ENCODE data around the gene FAM209B. TPM values are rescaled to one million over a fixed set of nuclear protein-coding genes. Genes with fewer than 3 reads are reported as not detected.
A peak's percentile ranks its signal among the peaks of the same experiment; 100 is the strongest.

The FAM209B gene
- total and polyA plus RNA-seq, 4 donors: 0.90 to 0.92 TPM; not detected in 2

DNA sequence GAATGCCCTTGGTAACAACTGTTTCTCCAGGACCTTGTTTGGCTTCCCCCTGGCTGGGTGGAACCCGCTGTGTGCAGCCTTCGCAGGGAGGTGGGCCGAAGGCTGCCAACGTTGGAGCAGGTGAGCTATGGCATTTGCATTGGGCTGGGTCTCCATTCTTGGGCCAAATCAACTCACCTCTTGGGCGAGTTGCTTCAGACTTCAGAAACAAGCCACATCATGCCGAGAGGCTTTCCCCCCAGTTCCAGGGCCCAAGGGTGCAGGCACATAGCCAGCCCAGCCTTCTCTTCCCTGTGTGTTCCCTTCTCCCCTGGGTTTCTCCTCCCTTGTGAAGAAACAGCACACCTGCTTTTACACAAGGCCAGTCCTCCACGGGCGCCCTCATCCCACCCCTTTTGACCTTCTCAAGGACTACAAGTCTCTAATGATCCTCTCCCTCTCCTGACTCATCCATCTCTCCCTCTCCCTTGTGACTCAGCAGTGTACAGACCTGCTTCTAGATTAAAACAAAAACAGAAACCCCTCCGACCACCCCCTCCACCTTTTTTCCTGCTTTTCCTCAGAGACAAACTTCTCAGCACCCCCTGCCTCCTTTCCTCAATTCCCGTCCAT, 41.6 kb downstream of the FAM209B start:
- Histone ChIP-seq H3K27me3 (ENCODE audit: control insufficient read depth in 1 of 2, insufficient read depth in 2 of 2, low read length in 1 of 2) (no peaks in the 10 kb centered on the region), H3K4me1 (ENCODE audit: control insufficient read depth in 1 of 2, insufficient read depth in 2 of 2, low read length in 2 of 2) (no peaks in the 10 kb centered on the region), H3K9me3 (ENCODE audit: control insufficient read depth, low read length) (no peaks in the 10 kb centered on the region), H3K27ac (ENCODE audit: low read depth in 1 of 2, low read length in 2 of 2) (no peak overlapping the region), H3K4me3 (ENCODE audit: low read length in 2 of 2) (no peak overlapping the region), H3K36me3 (ENCODE audit: control insufficient read depth in 1 of 2, insufficient read depth in 2 of 2, low read length in 1 of 2) (no peaks in the 10 kb centered on the region)
- DNase-seq (peak in 1 of 2 donors; percentile 36), ATAC-seq (ENCODE audit: low FRiP score) (no peak)
- 66 to 68% methylated on average over 10 of the region's 10 CpGs for WGBS, 2 donors
- intact Hi-C loops (cut with DNase I): no loop called here

DNA sequence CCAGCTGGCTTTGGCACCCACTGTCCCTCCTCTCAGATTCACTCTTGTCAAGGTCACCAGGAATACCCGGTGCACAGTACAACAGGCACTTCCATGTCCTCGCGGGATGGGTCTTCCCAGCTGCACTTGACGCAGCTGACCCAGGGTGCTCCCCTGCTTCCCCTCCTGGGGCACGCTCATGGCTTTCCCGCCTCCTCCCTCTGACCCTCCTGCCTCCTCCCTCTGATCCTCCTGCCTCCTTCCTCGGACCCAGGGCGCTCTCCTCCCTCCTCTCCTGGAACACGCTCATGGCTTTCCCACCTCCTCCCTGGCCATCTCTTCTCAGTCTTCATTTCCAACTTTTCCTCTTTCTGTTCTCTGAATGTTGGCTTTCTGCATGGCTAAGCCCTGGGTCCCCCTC, 42.1 kb downstream of the FAM209B start:
- ATAC-seq (ENCODE audit: low FRiP score) (no peak), DNase-seq (peak in 1 of 2 donors; percentile 48)
- H3K4me1 ChIP-seq (ENCODE audit: control insufficient read depth in 1 of 2, insufficient read depth in 2 of 2, low read length in 2 of 2): no peaks in the 10 kb centered on the region
- WGBS, 2 donors: 75 to 80% methylated on average over 9 of the region's 9 CpGs
- H3K36me3 ChIP-seq (ENCODE audit: control insufficient read depth in 1 of 2, insufficient read depth in 2 of 2, low read length in 1 of 2): no peaks in the 10 kb centered on the region
- no peaks in the 10 kb centered on the region for H3K27me3 ChIP-seq (ENCODE audit: control insufficient read depth in 1 of 2, insufficient read depth in 2 of 2, low read length in 1 of 2)
- intact Hi-C loops (cut with DNase I): no loop called here
- H3K4me3 ChIP-seq (ENCODE audit: low read length in 2 of 2): no peak overlapping the region
- H3K27ac ChIP-seq (ENCODE audit: low read depth in 1 of 2, low read length in 2 of 2): no peak overlapping the region
- H3K9me3 ChIP-seq (ENCODE audit: control insufficient read depth, low read length): no peaks in the 10 kb centered on the region

DNA sequence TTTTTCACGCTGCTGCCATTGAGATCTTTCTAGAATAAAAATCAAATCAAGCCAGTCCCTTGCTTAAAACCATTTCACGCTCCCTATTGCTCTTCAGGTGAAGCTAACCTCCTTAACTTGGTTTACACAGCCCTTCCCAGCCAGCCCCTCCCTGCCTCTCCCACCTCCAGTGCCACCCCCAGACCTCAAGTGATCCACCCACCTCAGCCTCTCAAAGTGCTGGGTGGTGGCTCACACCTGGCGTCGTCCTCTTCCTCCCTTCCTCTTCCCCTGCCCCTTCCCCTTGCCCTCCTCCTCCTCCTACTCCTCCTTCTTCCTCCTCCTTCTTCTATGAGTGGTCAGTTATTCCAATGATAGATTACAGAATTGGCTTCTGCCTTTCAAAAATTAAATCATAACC, 42.9 kb downstream of the FAM209B start:
- no peaks in the 10 kb centered on the region for H3K4me1 ChIP-seq (ENCODE audit: control insufficient read depth in 1 of 2, insufficient read depth in 2 of 2, low read length in 2 of 2)
- intact Hi-C loops (cut with DNase I): no loop called here

DNA sequence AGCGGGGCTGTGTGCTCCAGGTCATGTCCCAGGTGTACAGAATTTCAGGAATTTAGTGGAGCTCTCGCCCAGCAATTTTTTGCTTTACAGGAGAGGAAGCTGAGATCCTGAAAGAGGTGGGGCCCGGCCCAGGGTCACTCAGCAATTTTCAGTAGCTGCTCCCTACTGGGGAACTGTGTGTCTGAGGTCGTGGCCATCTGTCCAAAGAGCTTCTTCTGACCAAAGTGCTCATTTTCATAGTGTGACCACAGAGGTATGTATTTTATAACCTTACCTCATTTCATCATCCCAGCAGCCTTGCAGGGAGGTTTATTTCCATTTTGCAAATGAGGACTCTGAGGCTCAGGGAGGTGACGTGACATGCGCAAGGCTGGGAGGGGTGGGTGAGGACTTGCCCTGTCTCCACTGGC, 46.3 kb downstream of the FAM209B start:
- Histone ChIP-seq H3K36me3 (ENCODE audit: control insufficient read depth in 1 of 2, insufficient read depth in 2 of 2, low read length in 1 of 2) (no peaks in the 10 kb centered on the region), H3K27me3 (ENCODE audit: control insufficient read depth in 1 of 2, insufficient read depth in 2 of 2, low read length in 1 of 2) (no peaks in the 10 kb centered on the region), H3K27ac (ENCODE audit: low read depth in 1 of 2, low read length in 2 of 2) (no peak overlapping the region), H3K4me1 (ENCODE audit: control insufficient read depth in 1 of 2, insufficient read depth in 2 of 2, low read length in 2 of 2) (no peaks in the 10 kb centered on the region), H3K4me3 (ENCODE audit: low read length in 2 of 2) (no peak overlapping the region), H3K9me3 (ENCODE audit: control insufficient read depth, low read length) (no peaks in the 10 kb centered on the region)
- intact Hi-C loops (cut with DNase I): no loop called here
- no peak for ATAC-seq (ENCODE audit: low FRiP score)
- WGBS, 2 donors: 55 to 64% methylated on average over 6 of the region's 6 CpGs
- DNase-seq: no peak

More for the DNA sequence above, 42.9 kb downstream of the FAM209B start:
- Histone ChIP-seq H3K36me3 (ENCODE audit: control insufficient read depth in 1 of 2, insufficient read depth in 2 of 2, low read length in 1 of 2) (no peaks in the 10 kb centered on the region), H3K9me3 (ENCODE audit: control insufficient read depth, low read length) (no peaks in the 10 kb centered on the region), H3K27ac (ENCODE audit: low read depth in 1 of 2, low read length in 2 of 2) (no peak overlapping the region), H3K4me3 (ENCODE audit: low read length in 2 of 2) (no peak overlapping the region), H3K27me3 (ENCODE audit: control insufficient read depth in 1 of 2, insufficient read depth in 2 of 2, low read length in 1 of 2) (no peaks in the 10 kb centered on the region)
- DNase-seq: peak in 1 of 2 donors; percentile 59
- 65 to 66% methylated on average over 4 of the region's 4 CpGs for WGBS, 2 donors
- no peak for ATAC-seq (ENCODE audit: low FRiP score)

DNA sequence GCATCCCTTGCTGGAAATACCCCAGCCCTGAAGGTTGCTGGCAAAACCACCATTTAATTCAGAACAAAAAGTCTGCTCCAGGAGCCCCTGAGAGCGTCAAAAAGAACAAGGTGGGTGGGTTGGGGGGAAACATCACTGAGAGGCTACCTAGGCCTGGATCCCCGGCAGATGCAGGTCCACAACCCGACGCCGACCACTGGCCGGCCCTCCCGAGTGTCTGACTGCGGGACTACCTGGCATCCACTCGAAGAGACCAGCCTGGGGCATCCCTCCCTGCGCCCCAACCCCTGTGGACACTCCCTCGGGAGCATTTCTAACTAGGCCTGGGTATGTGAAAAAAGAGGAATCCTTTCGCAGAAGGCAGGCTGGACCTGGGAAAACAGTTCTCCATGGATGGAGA, 47.2 kb downstream of the FAM209B start:
- Histone ChIP-seq H3K27ac (ENCODE audit: low read depth in 1 of 2, low read length in 2 of 2) (no peak overlapping the region), H3K9me3 (ENCODE audit: control insufficient read depth, low read length) (no peaks in the 10 kb centered on the region), H3K36me3 (ENCODE audit: control insufficient read depth in 1 of 2, insufficient read depth in 2 of 2, low read length in 1 of 2) (no peaks in the 10 kb centered on the region), H3K4me1 (ENCODE audit: control insufficient read depth in 1 of 2, insufficient read depth in 2 of 2, low read length in 2 of 2) (no peaks in the 10 kb centered on the region), H3K27me3 (ENCODE audit: control insufficient read depth in 1 of 2, insufficient read depth in 2 of 2, low read length in 1 of 2) (no peaks in the 10 kb centered on the region), H3K4me3 (ENCODE audit: low read length in 2 of 2) (no peak overlapping the region)
- WGBS, 2 donors: 79 to 84% methylated on average over 12 of the region's 12 CpGs
- DNase-seq (peak in 1 of 2 donors; percentile 55), ATAC-seq (ENCODE audit: low FRiP score) (no peak)
- intact Hi-C loops (cut with DNase I): no loop called here

DNA sequence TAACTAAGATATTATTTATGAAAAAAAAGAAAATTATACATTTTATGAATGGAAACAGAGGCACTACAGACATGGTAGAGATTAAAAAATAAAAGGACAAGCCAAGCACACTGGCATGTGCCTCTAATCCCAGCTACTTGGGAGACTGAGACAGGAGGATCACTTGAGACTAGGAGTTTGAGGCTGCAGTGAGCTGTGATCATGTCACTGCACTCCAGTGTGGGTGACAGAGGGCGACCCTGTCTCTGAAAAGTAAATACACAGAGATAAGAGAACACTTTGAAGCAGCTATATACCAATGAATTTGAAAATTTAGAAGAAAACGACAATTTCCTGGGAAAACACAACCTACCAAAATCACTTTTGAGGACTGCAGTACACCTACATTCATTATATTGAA, 48.7 kb downstream of the FAM209B start:
- H3K36me3 ChIP-seq (ENCODE audit: control insufficient read depth in 1 of 2, insufficient read depth in 2 of 2, low read length in 1 of 2): no peaks in the 10 kb centered on the region
- WGBS, 2 donors: 49 to 56% methylated on average over 2 of the region's 2 CpGs
- no peak overlapping the region for H3K4me3 ChIP-seq (ENCODE audit: low read length in 2 of 2)
- DNase-seq: peak in 1 of 2 donors; percentile 4
- ATAC-seq (ENCODE audit: low FRiP score): no peak
- H3K27ac ChIP-seq (ENCODE audit: low read depth in 1 of 2, low read length in 2 of 2): no peak overlapping the region
- no peaks in the 10 kb centered on the region for H3K27me3 ChIP-seq (ENCODE audit: control insufficient read depth in 1 of 2, insufficient read depth in 2 of 2, low read length in 1 of 2)
- H3K4me1 ChIP-seq (ENCODE audit: control insufficient read depth in 1 of 2, insufficient read depth in 2 of 2, low read length in 2 of 2): no peaks in the 10 kb centered on the region
- intact Hi-C loops (cut with DNase I): no loop called here
- H3K9me3 ChIP-seq (ENCODE audit: control insufficient read depth, low read length): no peaks in the 10 kb centered on the region

DNA sequence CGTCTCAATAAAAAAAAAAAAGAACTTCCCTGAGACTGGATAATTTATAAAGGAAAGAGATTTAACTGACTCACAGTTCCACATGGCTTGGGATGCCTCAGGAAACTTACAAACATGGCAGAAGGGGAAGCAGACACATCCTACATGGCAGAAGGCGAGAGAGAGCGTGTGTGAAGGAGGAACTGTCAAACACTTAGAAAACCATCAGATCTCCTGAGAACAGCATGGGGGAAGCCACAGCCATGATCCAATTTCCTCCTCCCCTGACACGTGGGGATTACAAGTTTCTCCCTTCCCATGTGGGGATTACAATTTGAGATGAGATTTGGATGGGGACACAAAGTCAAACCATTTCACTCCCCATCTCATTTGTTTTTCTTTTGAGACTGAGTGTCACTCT, 49.5 kb downstream of the FAM209B start:
- peak in 1 of 2 donors; percentile 4 for DNase-seq
- ATAC-seq (ENCODE audit: low FRiP score): no peak
- WGBS, 2 donors: 61 to 63% methylated on average over 4 of the region's 4 CpGs

DNA sequence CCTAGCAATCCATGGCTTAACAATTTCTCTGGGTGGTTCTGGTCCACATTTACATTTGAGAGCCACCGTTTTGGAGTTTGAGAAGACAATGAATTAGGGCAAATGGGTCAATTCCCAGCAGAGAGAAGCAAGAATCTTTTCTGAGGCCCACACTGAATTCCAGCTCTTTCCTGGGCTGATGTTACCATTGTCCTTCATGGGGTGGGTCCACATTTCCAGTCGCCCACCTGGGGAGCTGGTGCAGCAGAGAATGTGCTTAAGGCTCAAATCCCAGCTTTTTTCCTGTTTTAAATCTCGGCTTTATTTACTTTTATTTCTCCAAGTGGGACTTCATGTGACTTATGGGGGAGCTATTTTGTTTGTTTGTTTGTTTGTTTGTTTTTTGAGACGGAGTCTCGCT, 51.9 kb downstream of the FAM209B start:
- Histone ChIP-seq H3K4me1 (ENCODE audit: control insufficient read depth in 1 of 2, insufficient read depth in 2 of 2, low read length in 2 of 2) (no peaks in the 10 kb centered on the region), H3K4me3 (ENCODE audit: low read length in 2 of 2) (no peak overlapping the region), H3K27me3 (ENCODE audit: control insufficient read depth in 1 of 2, insufficient read depth in 2 of 2, low read length in 1 of 2) (no peaks in the 10 kb centered on the region), H3K27ac (ENCODE audit: low read depth in 1 of 2, low read length in 2 of 2) (no peak overlapping the region), H3K9me3 (ENCODE audit: control insufficient read depth, low read length) (peaks cover 2% of the 10 kb centered on the region), H3K36me3 (ENCODE audit: control insufficient read depth in 1 of 2, insufficient read depth in 2 of 2, low read length in 1 of 2) (no peaks in the 10 kb centered on the region)
- intact Hi-C loops (cut with DNase I): no loop called here
- 78 to 81% methylated on average over 5 of the region's 5 CpGs for WGBS, 2 donors
- peak in 1 of 2 donors; percentile 7 for DNase-seq
- no peak for ATAC-seq (ENCODE audit: low FRiP score)

More for the DNA sequence above, 49.5 kb downstream of the FAM209B start:
- H3K36me3 ChIP-seq (ENCODE audit: control insufficient read depth in 1 of 2, insufficient read depth in 2 of 2, low read length in 1 of 2): no peaks in the 10 kb centered on the region
- intact Hi-C loops (cut with DNase I): no loop called here
- no peak overlapping the region for H3K4me3 ChIP-seq (ENCODE audit: low read length in 2 of 2)
- no peaks in the 10 kb centered on the region for H3K27me3 ChIP-seq (ENCODE audit: control insufficient read depth in 1 of 2, insufficient read depth in 2 of 2, low read length in 1 of 2)
- H3K27ac ChIP-seq (ENCODE audit: low read depth in 1 of 2, low read length in 2 of 2): no peak overlapping the region
- H3K4me1 ChIP-seq (ENCODE audit: control insufficient read depth in 1 of 2, insufficient read depth in 2 of 2, low read length in 2 of 2): no peaks in the 10 kb centered on the region
- H3K9me3 ChIP-seq (ENCODE audit: control insufficient read depth, low read length): no peaks in the 10 kb centered on the region
